ENCODE measurements around the gene BCAT1.

- TF ChIP-seq POLR2A (IDR thresholded peaks at IDR 0.05) (no peak), CTCF (IDR thresholded peaks at IDR 0.05) (no peak)
These were observed 84.1 kb downstream of the BCAT1 start for GRCh38 chr12:24864796-24865125.
